Amygdala (tissue), 56 donors: ENCODE data around the gene SVIL.
"Not testable (repeated sequence)": the region's sequence is repeated elsewhere in the genome, so short reads cannot be mapped to it uniquely, and the experiment has no call there.

Experiments used
- DNase-seq, 56 donors: peaks; one replicate each; lab custom pipeline; 2025; lab: John Stamatoyannopoulos, UW

SVIL gene

GRCh38 chr10:29549493-29549892 is 85.3 kb downstream of the SVIL start:
- not testable (repeated sequence) for DNase-seq

- no peak for DNase-seq
Observed at GRCh38 chr10:29546773-29547313, 87.9 kb downstream of the SVIL start.

GRCh38 chr10:29545122-29545521 is 89.6 kb downstream of the SVIL start:
- no peak for DNase-seq

- no peak for DNase-seq
Observed at GRCh38 chr10:29543715-29544114, 91.1 kb downstream of the SVIL start.

- DNase-seq, result no peak
Observed at GRCh38 chr10:29542723-29543122, 92.0 kb downstream of the SVIL start.

GRCh38 chr10:29541422-29542210 is 93.2 kb downstream of the SVIL start:
- DNase-seq, result no peak

- DNase-seq, result no peak
Observed at GRCh38 chr10:29540016-29540415, 94.8 kb downstream of the SVIL start.

- DNase-seq, result no peak
Observed at GRCh38 chr10:29539412-29539811, 95.4 kb downstream of the SVIL start.

- no peak for DNase-seq
Observed at GRCh38 chr10:29537799-29538198, 97.0 kb downstream of the SVIL start.

- DNase-seq, result not testable (repeated sequence)
Observed at GRCh38 chr10:29536691-29537090, 98.1 kb downstream of the SVIL start.

- DNase-seq, result no peak
Observed at GRCh38 chr10:29535778-29536453, 98.9 kb downstream of the SVIL start.

- peak in 43 of 56 donors; percentile 9 to 72 (median 37) for DNase-seq
Observed at GRCh38 chr10:29535012-29535777, 99.6 kb downstream of the SVIL start.

- no peak for DNase-seq
Observed at GRCh38 chr10:29534590-29534989, 100.2 kb downstream of the SVIL start.

- no peak for DNase-seq
Observed at GRCh38 chr10:29533696-29534285, 101.0 kb downstream of the SVIL start.

GRCh38 chr10:29533046-29533445 is 101.7 kb downstream of the SVIL start:
- no peak for DNase-seq

GRCh38 chr10:29532256-29532878 is 102.4 kb downstream of the SVIL start:
- DNase-seq, result no peak

GRCh38 chr10:29530112-29530976 is 104.4 kb downstream of the SVIL start:
- DNase-seq, result no peak

- no peak for DNase-seq
Observed at GRCh38 chr10:29529146-29529545, 105.6 kb downstream of the SVIL start.

- DNase-seq, result no peak
Observed at GRCh38 chr10:29525762-29526161, 109.0 kb downstream of the SVIL start.
